Neuronal stem cell (in vitro differentiated cells): Measurements from ENCODE around the gene RAP1GAP2.

Source experiments
- DNase-seq: peaks from one replicate; pipeline ENCODE4 v3.0.0-alpha.2; 2013; ENCODE audit warnings: low spot score
- H2AFZ ChIP-seq: one replicate; pipeline ENCODE4 v1.6.1; 2013; ENCODE audit warnings: mild to moderate bottlenecking, low read length, inconsistent platforms
- H2AK5ac ChIP-seq: 2 replicates; pipeline ENCODE4 v1.6.1; 2013; ENCODE audit warnings: low read depth, mild to moderate bottlenecking, inconsistent platforms, low read length, moderate library complexity, mixed read lengths
- H2BK120ac ChIP-seq: 2 replicates; pipeline ENCODE4 v1.6.1; 2013; ENCODE audit warnings: low read depth, mild to moderate bottlenecking, inconsistent platforms, low read length, moderate library complexity, mixed read lengths
- H2BK12ac ChIP-seq: one replicate; pipeline ENCODE4 v1.6.1; 2013; ENCODE audit warnings: low read length, inconsistent platforms
- H2BK15ac ChIP-seq: 2 replicates; pipeline ENCODE4 v1.6.1; 2013; ENCODE audit warnings: mild to moderate bottlenecking, low read length, inconsistent platforms, mixed read lengths
- H2BK5ac ChIP-seq: one replicate; pipeline ENCODE4 v1.6.1; 2013; ENCODE audit warnings: inconsistent platforms, mild to moderate bottlenecking, low read length, moderate library complexity
- H3K14ac ChIP-seq: one replicate; pipeline ENCODE4 v1.6.1; 2013; ENCODE audit warnings: low read length, inconsistent platforms
- H3K18ac ChIP-seq: 2 replicates; pipeline ENCODE4 v1.6.1; 2013; ENCODE audit warnings: low read length, inconsistent platforms
- H3K23ac ChIP-seq: 2 replicates; pipeline ENCODE4 v1.6.1; 2013; ENCODE audit warnings: low read depth, mild to moderate bottlenecking, mixed read lengths, low read length, inconsistent platforms; ENCODE audit not compliant: poor library complexity
- H3K27ac ChIP-seq: replicated peaks from 3 replicates; pipeline ENCODE4 v1.5.1; 2013; ENCODE audit warnings: low read length, inconsistent platforms
- H3K27me3 ChIP-seq, 3 experiments: 2 replicates each; pipeline ENCODE4 v1.6.1; 2013; ENCODE audit warnings: low read length in 3 of 3, mild to moderate bottlenecking in 2 of 3, inconsistent platforms in 1 of 3, low read depth in 1 of 3, mixed read lengths in 1 of 3, moderate library complexity in 1 of 3; ENCODE audit not compliant: control insufficient read depth in 3 of 3, insufficient read depth in 3 of 3
- H3K36me3 ChIP-seq, 2 donors: replicated peaks in 1 of 2; 2 replicates each; pipeline ENCODE4 v1.6.1; 2013; ENCODE audit warnings: low read length in 2 of 2; ENCODE audit not compliant: control insufficient read depth in 2 of 2, insufficient read depth in 2 of 2
- H3K4ac ChIP-seq: 2 replicates; pipeline ENCODE4 v1.6.1; 2013; ENCODE audit warnings: inconsistent platforms, mild to moderate bottlenecking, low read length, moderate library complexity
- H3K4me1 ChIP-seq, 2 donors: 1 replicate in 1 of 2; 2 replicates in 1 of 2; pipeline ENCODE4 v1.6.1; 2013; ENCODE audit warnings: low read length in 2 of 2, low read depth in 1 of 2; ENCODE audit not compliant: control insufficient read depth in 2 of 2, insufficient read depth in 1 of 2
- H3K4me2 ChIP-seq: one replicate; pipeline ENCODE4 v1.6.1; 2013; ENCODE audit warnings: mild to moderate bottlenecking, low read length, inconsistent platforms; ENCODE audit not compliant: insufficient read depth, poor library complexity, severe bottlenecking
- H3K4me3 ChIP-seq, 2 donors: 2 replicates each; pipeline ENCODE4 v1.5.1; 2013; ENCODE audit warnings: low read length in 2 of 2, mild to moderate bottlenecking in 2 of 2, inconsistent platforms in 1 of 2, moderate library complexity in 1 of 2
- H3K79me1 ChIP-seq: one replicate; pipeline ENCODE4 v1.6.1; 2013; ENCODE audit warnings: low read depth, mild to moderate bottlenecking, inconsistent platforms, low read length, moderate library complexity
- H3K9ac ChIP-seq: one replicate; pipeline ENCODE4 v1.6.1; 2013; ENCODE audit warnings: mild to moderate bottlenecking, low read depth, low read length, inconsistent platforms; ENCODE audit not compliant: poor library complexity
- H3K9me3 ChIP-seq, 2 donors: replicated peaks in 1 of 2; 2 replicates each; pipeline versions ENCODE3 to v1.6.1; 2013; ENCODE audit warnings: low read length in 2 of 2, mild to moderate bottlenecking in 2 of 2, inconsistent platforms in 1 of 2, low read depth in 1 of 2, mixed read lengths in 1 of 2, moderate library complexity in 1 of 2; ENCODE audit not compliant: control insufficient read depth in 2 of 2, insufficient read depth in 1 of 2
- H4K8ac ChIP-seq: one replicate; pipeline ENCODE4 v1.6.1; 2013; ENCODE audit warnings: low read depth, mild to moderate bottlenecking, inconsistent platforms, low read length, moderate library complexity
- H4K91ac ChIP-seq: one replicate; pipeline ENCODE4 v1.6.1; 2013; ENCODE audit warnings: low read length, low read depth, mild to moderate bottlenecking, inconsistent platforms; ENCODE audit not compliant: poor library complexity
- WGBS, 2 donors: extraction: QIAGEN DNeasy Blood & Tissue Kit; methylation state at CpG; one replicate each; pipeline ENCODE4 v1.1.7; 2013; ENCODE audit warnings: missing lambda C conversion rate in 2 of 2, mixed read lengths in 1 of 2; ENCODE audit not compliant: insufficient read length in 2 of 2, insufficient replicate concordance in 1 of 2; ENCODE audit errors: extremely low coverage in 2 of 2; 5-methylcytosine and 5-hydroxymethylcytosine counted together

Gene RAP1GAP2

DNA sequence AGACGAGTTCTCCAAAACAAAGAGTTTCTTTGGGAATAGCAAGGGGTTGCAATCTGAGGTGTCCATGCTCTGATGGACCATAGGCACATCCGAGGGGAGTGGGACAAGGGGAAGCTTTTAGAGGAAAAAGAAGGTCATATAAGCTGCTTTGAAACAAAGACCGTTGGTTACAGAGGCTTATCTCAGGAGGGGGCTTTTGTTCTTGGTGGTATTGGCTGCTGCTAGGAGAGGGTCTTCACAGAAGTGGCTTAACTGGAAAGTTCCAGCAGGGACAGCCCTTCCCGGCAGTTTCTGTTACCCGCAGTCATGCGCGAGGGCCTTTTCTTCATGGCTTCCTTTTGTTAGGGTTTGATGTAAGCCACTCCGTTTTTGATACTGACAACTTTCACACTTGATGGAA, 76.0 kb downstream of the RAP1GAP2 start:
- Histone ChIP-seq H3K27ac (peak overlapping the region; percentile 76), H2AFZ (peak overlapping the region; percentile 67), H3K18ac (no peak overlapping the region), H2BK120ac (no peak overlapping the region), H2AK5ac (no peak overlapping the region), H3K4me1 (peaks cover 5 to 27% of the 10 kb centered on the region in 2 donors), H3K4me2 (no peak overlapping the region), H2BK15ac (no peak overlapping the region), H3K14ac (no peak overlapping the region), H3K23ac (no peak overlapping the region), H3K9me3 (no peaks in the 10 kb centered on the region), H3K4ac (no peak overlapping the region), H3K4me3 (no peak overlapping the region), H3K79me1 (no peaks in the 10 kb centered on the region), H3K27me3 (peaks cover 0 to 4% (median 0%) of the 10 kb centered on the region in 3 experiments), H4K8ac (no peak overlapping the region), H2BK5ac (no peak overlapping the region), H2BK12ac (no peak overlapping the region), H3K36me3 (no peaks in the 10 kb centered on the region), H4K91ac (no peak overlapping the region), H3K9ac (no peak overlapping the region)
- DNase-seq, result peak; percentile 77
- no CpG with 5 or more reads among the region's 8 CpGs for WGBS, 2 donors

- no peak overlapping the region for H2BK12ac ChIP-seq
- no CpG with 5 or more reads among the region's 5 CpGs for WGBS, 2 donors
- H3K14ac ChIP-seq, result no peak overlapping the region
- no peak overlapping the region for H2BK120ac ChIP-seq
- no peak overlapping the region for H2AK5ac ChIP-seq
- no peaks in the 10 kb centered on the region for H3K36me3 ChIP-seq
- H2AFZ ChIP-seq, result no peak overlapping the region
- H3K9ac ChIP-seq, result no peak overlapping the region
- no peak overlapping the region for H2BK15ac ChIP-seq
- no peak overlapping the region for H3K23ac ChIP-seq
- no peak for DNase-seq
- peaks cover 2% of the 10 kb centered on the region for H3K79me1 ChIP-seq
- no peaks in the 10 kb centered on the region for H3K27me3 ChIP-seq
- no peak overlapping the region for H3K4me2 ChIP-seq
- no peak overlapping the region for H4K91ac ChIP-seq
- no peak overlapping the region for H3K18ac ChIP-seq
- no peak overlapping the region for H2BK5ac ChIP-seq
- no peak overlapping the region for H4K8ac ChIP-seq
- no peak overlapping the region for H3K4me3 ChIP-seq
- no peak overlapping the region for H3K27ac ChIP-seq
- H3K4me1 ChIP-seq, result peaks cover 5 to 20% of the 10 kb centered on the region in 2 donors
- H3K9me3 ChIP-seq, result no peaks in the 10 kb centered on the region
- no peak overlapping the region for H3K4ac ChIP-seq
Measured at GRCh38 chr17:2874189-2874686, 78.0 kb downstream of the RAP1GAP2 start.

GRCh38 chr17:2875608-2876007, 79.4 kb downstream of the RAP1GAP2 start:
- H2BK120ac ChIP-seq, result no peak overlapping the region
- no peak overlapping the region for H3K18ac ChIP-seq
- H3K4me2 ChIP-seq, result no peak overlapping the region
- DNase-seq, result no peak
- H2BK15ac ChIP-seq, result no peak overlapping the region
- H4K8ac ChIP-seq, result no peak overlapping the region
- H3K27ac ChIP-seq, result no peak overlapping the region
- peaks cover 2% of the 10 kb centered on the region for H3K79me1 ChIP-seq
- H3K4me3 ChIP-seq, result no peak overlapping the region
- no peak overlapping the region for H2BK5ac ChIP-seq
- peaks cover 5 to 16% of the 10 kb centered on the region in 2 donors for H3K4me1 ChIP-seq
- no peaks in the 10 kb centered on the region for H3K9me3 ChIP-seq
- no peak overlapping the region for H3K4ac ChIP-seq
- H3K36me3 ChIP-seq, result no peaks in the 10 kb centered on the region
- H4K91ac ChIP-seq, result no peak overlapping the region
- no CpG with 5 or more reads among the region's 13 CpGs for WGBS, 2 donors
- H2AFZ ChIP-seq, result no peak overlapping the region
- no peak overlapping the region for H3K9ac ChIP-seq
- H2AK5ac ChIP-seq, result no peak overlapping the region
- no peak overlapping the region for H2BK12ac ChIP-seq
- H3K27me3 ChIP-seq, result no peaks in the 10 kb centered on the region
- no peak overlapping the region for H3K23ac ChIP-seq
- no peak overlapping the region for H3K14ac ChIP-seq

- H3K79me1 ChIP-seq, result peaks cover 2% of the 10 kb centered on the region
- no peak overlapping the region for H3K18ac ChIP-seq
- no peak overlapping the region for H2BK120ac ChIP-seq
- no peak overlapping the region for H4K8ac ChIP-seq
- no peak overlapping the region for H3K4me2 ChIP-seq
- H2BK15ac ChIP-seq, result no peak overlapping the region
- H2BK12ac ChIP-seq, result no peak overlapping the region
- H2BK5ac ChIP-seq, result no peak overlapping the region
- H3K4ac ChIP-seq, result no peak overlapping the region
- H3K4me3 ChIP-seq, result no peak overlapping the region
- no peak overlapping the region for H2AK5ac ChIP-seq
- DNase-seq, result no peak
- H3K36me3 ChIP-seq, result no peaks in the 10 kb centered on the region
- no peak overlapping the region for H4K91ac ChIP-seq
- H3K23ac ChIP-seq, result no peak overlapping the region
- H3K27me3 ChIP-seq, result no peaks in the 10 kb centered on the region
- H3K27ac ChIP-seq, result no peak overlapping the region
- no peaks in the 10 kb centered on the region for H3K9me3 ChIP-seq
- no peak overlapping the region for H3K9ac ChIP-seq
- no peak overlapping the region for H3K14ac ChIP-seq
- no CpG with 5 or more reads among the region's 6 CpGs for WGBS, 2 donors
- no peak overlapping the region for H2AFZ ChIP-seq
- peaks cover 5 to 13% of the 10 kb centered on the region in 2 donors for H3K4me1 ChIP-seq
Measured at GRCh38 chr17:2876467-2876866, 80.2 kb downstream of the RAP1GAP2 start.
